HG03520 (cell line): ENCODE measurements around the gene PIBF1.
"Not testable (repeated sequence)": the region's sequence is repeated elsewhere in the genome, so short reads cannot be mapped to it uniquely, and the experiment has no call there.

Source experiments
- ATAC-seq: cut with Tn5 transposase; IDR thresholded peaks from one replicate; pipeline ENCODE4 v1.9.1; 2021; ENCODE audit warnings: mild to moderate bottlenecking, moderate library complexity; ENCODE audit not compliant: unreplicated experiment

The PIBF1 gene

GRCh38 chr13:72896869-72897268, 114.9 kb downstream of the PIBF1 start:
- ATAC-seq = no peak

GRCh38 chr13:72901546-72901945, 119.6 kb downstream of the PIBF1 start:
- not testable (repeated sequence) for ATAC-seq

- no peak for ATAC-seq
Measured at GRCh38 chr13:72908416-72908815, 126.5 kb downstream of the PIBF1 start.

DNA sequence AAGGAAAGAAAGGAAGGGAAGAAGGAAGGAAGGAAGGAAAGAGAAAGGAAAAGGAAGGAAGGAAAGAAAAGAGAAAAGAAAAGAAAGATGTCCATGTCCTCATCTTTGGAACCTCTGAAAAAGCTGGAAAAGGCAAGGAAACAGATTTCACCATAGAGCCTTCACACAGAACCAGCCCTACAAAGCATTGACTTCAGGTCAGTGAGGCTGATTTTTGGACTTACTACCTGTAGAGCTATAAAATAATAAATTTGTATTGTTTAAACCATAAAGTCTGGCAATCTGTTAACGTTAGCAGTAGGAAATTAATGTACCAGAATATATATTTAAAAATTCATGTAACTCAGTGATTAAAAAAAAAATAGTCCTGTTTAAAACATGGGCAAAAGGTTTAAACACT, 130.0 kb downstream of the PIBF1 start:
- ATAC-seq = no peak

- ATAC-seq = no peak
Measured at GRCh38 chr13:72920097-72920496, 138.2 kb downstream of the PIBF1 start.

DNA sequence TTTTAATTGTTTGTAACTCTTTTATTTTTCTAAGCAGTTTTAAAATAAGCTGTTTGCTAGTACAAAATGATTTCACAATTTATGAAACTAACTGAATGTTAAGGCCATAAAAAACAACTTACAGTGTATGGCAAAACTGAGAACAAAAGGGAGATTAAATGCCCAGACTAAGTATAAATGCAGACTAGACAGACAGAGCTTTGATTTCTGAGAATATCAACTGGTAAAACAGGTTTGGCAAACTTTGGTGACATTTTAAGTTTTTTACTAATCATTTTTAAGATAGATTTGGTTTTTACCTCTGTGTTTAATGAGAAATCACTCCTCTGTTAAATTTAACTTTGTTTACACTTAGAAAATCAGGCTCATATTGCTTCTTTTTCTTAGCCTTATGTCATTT, 149.4 kb downstream of the PIBF1 start:
- no peak for ATAC-seq

GRCh38 chr13:72932250-72932649, 150.3 kb downstream of the PIBF1 start:
- no peak for ATAC-seq

GRCh38 chr13:72946267-72946666, 164.3 kb downstream of the PIBF1 start:
- ATAC-seq = not testable (repeated sequence)

DNA sequence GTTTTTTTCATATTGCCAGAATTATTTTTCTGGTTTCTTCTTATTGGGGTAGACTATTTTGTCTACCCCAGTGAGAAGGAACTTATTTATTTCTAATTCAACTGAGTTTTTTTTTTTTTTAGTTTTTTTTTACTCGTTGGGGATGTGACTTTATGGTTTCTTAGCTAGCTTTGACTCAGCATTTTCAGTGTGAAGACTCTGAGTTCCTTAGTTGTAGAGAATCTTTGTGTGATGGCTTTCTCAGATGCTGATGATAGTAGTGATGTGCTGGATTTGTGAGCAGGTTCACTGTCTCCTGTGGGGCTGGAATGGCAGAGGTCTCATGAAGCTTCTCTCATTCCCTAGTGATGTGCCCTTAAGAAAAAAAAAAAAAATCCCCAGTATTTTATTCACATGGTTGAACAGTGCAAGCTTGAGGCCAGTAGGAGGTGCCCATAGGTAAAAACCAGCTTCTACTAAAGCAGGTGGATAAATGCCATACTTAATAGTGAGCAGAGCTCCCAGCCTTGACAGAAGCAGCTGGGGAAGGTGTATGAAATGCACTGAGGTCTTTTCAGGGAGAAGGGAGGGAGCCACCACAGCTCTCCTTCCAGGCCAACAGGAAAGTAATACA, 170.7 kb downstream of the PIBF1 start:
- no peak for ATAC-seq

- no peak for ATAC-seq
Measured at GRCh38 chr13:72953391-72953965, 171.5 kb downstream of the PIBF1 start.

DNA sequence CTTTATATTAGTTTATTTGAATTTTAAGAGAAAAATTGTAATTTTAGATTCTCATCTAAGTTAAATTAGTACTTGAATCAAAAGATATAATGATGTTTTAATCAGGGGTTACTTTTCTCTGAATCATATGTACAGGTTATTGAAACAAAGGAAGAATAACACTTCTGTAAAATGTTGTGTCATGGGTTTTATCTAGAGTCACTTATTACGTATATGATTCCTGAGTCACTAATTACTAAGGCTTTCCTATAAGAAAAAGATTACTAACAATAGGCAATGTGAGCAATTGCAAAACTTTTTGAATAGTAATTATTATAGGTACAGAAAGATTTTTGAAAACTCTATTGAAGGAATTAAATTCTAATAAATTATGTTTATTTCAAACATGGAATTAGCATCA, 177.7 kb downstream of the PIBF1 start:
- ATAC-seq = no peak

GRCh38 chr13:72960114-72960513, 178.2 kb downstream of the PIBF1 start:
- no peak for ATAC-seq

GRCh38 chr13:72960541-72960940, 178.6 kb downstream of the PIBF1 start:
- ATAC-seq = no peak

- ATAC-seq = peak; percentile 64
Measured at GRCh38 chr13:72963762-72964161, 181.8 kb downstream of the PIBF1 start.

- no peak for ATAC-seq
Measured at GRCh38 chr13:72970301-72970880, 188.5 kb downstream of the PIBF1 start.

DNA sequence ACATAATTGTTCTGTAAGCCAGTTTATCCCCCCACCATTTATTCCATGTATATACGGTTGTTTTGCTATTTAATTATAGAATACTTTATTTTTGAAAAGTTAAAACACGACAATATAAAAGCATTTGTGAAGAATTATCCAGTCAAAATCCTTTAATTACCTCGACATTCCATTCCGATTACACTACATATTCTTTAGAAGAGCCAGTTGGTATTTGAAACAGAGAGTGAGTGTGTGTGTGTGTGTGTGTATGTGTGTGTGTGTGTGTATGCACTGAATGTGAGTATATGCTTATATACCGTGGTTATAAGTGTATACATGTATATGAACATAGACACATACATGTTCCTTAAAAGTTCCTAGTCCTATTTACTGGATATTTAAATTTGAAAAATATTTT, 189.0 kb downstream of the PIBF1 start:
- no peak for ATAC-seq

DNA sequence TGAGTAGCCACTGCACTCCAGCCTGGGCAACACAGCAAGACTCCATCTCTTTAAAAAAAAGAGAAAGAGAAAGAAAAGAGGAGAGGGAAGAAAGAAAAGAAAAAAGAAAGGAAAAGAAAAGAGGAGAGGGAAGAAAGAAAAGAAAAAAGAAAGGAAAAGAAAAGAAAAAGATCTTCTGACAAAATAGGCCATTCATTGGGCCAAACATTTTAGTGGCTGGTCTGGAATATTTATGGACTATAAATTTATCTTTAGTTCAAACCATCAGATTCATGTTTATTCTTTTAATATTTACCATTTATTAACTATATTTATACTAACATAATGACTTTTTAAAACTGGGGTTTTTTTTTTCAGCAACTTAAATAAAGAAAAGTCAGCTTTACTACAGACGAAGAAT, 191.3 kb downstream of the PIBF1 start:
- ATAC-seq = no peak

DNA sequence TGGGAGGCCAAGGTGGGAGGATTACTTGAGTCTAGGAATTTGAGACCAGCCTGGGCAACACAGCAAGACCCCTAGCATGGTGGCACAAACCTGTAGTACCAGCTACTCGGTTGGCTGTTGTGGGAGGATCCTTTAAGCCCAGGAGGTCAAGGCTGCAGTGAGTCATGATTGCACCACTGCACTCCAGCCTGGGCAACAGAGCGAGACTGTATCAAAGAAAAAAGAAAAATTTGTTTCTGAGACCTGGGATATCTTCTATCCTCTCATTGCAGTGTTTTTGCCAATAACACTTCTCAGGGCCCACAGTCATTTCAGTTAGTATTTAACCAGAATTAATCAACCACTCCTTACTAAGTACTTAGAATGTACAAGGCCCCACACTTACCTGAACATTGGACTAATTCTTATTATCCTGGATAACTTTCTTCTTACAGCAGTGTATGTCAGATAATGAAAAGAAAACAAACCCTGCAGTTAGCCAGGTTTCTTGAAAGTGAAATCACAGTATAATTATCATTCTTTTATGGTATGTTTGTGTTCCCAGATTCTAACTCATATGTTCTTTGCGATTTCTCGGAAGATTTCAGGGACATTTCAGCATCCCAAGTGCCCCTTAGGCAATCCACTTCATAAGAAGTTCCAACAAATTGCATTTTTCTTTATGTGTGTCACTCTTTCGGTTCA, 201.3 kb downstream of the PIBF1 start:
- ATAC-seq = no peak

DNA sequence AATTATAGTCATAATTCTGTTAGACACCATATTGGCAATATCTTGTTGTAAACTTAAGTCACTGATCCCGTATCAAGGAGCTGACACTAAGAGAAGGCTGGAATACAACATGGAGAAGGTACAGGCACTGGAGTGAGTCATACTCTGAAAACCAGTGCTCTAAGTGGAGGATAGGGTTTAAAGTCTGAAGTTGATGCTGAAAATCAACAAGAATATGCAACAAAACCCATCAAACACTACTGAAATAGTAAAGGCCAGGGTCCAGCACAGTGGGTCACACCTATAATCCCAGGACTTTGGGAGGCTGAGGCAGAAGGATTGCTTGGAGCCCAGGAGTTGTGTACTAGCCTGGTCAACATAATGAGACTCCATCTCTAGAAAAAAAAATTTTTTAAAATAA, 203.7 kb downstream of the PIBF1 start:
- no peak for ATAC-seq

- ATAC-seq = no peak
Measured at GRCh38 chr13:72986197-72986596, 204.3 kb downstream of the PIBF1 start.

DNA sequence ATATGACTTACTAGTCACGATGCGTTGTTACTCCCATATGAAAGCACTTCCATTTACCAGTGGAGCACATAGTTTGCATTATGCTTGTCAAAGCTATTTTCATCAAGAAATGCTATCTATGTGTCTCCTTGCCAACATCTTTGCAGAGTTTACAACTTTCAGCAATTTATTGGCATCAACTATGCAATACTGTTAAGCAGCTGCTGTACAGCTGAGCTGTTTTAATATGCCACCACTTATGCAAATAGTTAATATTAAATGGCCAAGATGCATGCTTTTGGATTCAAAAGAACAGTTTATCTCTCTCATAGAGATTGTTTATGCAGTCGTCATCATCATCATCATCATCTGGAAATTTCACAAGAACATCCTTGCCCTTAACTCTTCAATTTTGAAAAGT, 209.0 kb downstream of the PIBF1 start:
- no peak for ATAC-seq

DNA sequence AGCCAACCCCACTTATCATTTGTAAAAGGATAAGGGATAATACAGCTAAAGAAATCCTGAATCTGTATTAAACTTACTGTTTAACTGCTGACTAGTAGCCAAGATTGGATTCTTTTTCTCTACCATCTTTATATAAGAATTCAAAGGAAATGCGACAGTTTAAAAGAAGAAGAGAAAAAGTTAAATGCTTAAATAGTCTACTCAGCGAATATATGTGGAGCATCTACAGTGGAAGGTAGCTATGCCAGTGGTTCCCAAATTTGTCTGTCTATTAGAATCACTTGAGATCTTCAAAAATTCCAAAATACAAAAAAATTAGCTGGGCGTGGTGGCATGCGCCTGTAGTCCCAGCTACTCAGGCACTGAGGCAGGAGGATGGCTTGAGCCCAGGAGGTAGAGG, 216.1 kb downstream of the PIBF1 start:
- no peak for ATAC-seq
